Non-pigmented ciliary epithelial cell (primary cell): ENCODE data around the gene KEL.
"Not testable (repeated sequence)": the region's sequence is repeated elsewhere in the genome, so short reads cannot be mapped to it uniquely, and the experiment has no call there.

Experiments
- DNase-seq: peaks from one replicate; pipeline ENCODE4 v3.0.0-alpha.2; 2010; ENCODE audit warnings: low read depth

KEL gene

GRCh38 chr7:142961973-142962926, at the start of gene KEL:
Gene KEL, minus strand, starts transcription at chr7:142962363. Its CDS starts 157 bp downstream, at chr7:142962206.
- DNase-seq: no peak

- DNase-seq: no peak
Measured at GRCh38 chr7:143008007-143008901, 46.1 kb upstream of the KEL start.

- DNase-seq: no peak
Measured at GRCh38 chr7:143005632-143006260, 43.6 kb upstream of the KEL start.

GRCh38 chr7:143003393-143004051, 41.4 kb upstream of the KEL start:
- DNase-seq: no peak

- no peak for DNase-seq
Measured at GRCh38 chr7:143002898-143003297, 40.7 kb upstream of the KEL start.

GRCh38 chr7:143002106-143002505, 39.9 kb upstream of the KEL start:
- no peak for DNase-seq

- no peak for DNase-seq
Measured at GRCh38 chr7:143000648-143001047, 38.5 kb upstream of the KEL start.

GRCh38 chr7:142999793-143000192, 37.6 kb upstream of the KEL start:
- no peak for DNase-seq

GRCh38 chr7:142998966-142999365, 36.8 kb upstream of the KEL start:
- no peak for DNase-seq

- no peak for DNase-seq
Measured at GRCh38 chr7:142997456-142997989, 35.4 kb upstream of the KEL start.

- no peak for DNase-seq
Measured at GRCh38 chr7:142992427-142992826, 30.3 kb upstream of the KEL start.

- DNase-seq: no peak
Measured at GRCh38 chr7:142984297-142984696, 22.1 kb upstream of the KEL start.

- no peak for DNase-seq
Measured at GRCh38 chr7:142983825-142984224, 21.7 kb upstream of the KEL start.

- DNase-seq: not testable (repeated sequence)
Measured at GRCh38 chr7:142978402-142978801, 16.2 kb upstream of the KEL start.

GRCh38 chr7:142974626-142975025, 12.5 kb upstream of the KEL start:
- no peak for DNase-seq

GRCh38 chr7:142969183-142969582, 7.0 kb upstream of the KEL start:
- DNase-seq: no peak

GRCh38 chr7:142968229-142968628, 6.1 kb upstream of the KEL start:
- no peak for DNase-seq

- no peak for DNase-seq
Measured at GRCh38 chr7:142964502-142965246, 2.5 kb upstream of the KEL start.

GRCh38 chr7:142963993-142964392, 1.8 kb upstream of the KEL start:
- DNase-seq: no peak

GRCh38 chr7:142962991-142963390, 828 bp upstream of the KEL start:
- DNase-seq: no peak

- DNase-seq: no peak
Measured at GRCh38 chr7:142961595-142961972, 579 bp downstream of the KEL start.
